Suppressor macrophage treated with lipopolysaccharide for 4 hours (primary cell): ENCODE data around the gene PRIM2.
"Not testable (repeated sequence)": the region's sequence is repeated elsewhere in the genome, so short reads cannot be mapped to it uniquely, and the experiment has no call there.

Experiments used
- DNase-seq: peaks from one replicate; pipeline ENCODE4 v3.0.0-alpha.2; 2020

PRIM2 gene

DNA sequence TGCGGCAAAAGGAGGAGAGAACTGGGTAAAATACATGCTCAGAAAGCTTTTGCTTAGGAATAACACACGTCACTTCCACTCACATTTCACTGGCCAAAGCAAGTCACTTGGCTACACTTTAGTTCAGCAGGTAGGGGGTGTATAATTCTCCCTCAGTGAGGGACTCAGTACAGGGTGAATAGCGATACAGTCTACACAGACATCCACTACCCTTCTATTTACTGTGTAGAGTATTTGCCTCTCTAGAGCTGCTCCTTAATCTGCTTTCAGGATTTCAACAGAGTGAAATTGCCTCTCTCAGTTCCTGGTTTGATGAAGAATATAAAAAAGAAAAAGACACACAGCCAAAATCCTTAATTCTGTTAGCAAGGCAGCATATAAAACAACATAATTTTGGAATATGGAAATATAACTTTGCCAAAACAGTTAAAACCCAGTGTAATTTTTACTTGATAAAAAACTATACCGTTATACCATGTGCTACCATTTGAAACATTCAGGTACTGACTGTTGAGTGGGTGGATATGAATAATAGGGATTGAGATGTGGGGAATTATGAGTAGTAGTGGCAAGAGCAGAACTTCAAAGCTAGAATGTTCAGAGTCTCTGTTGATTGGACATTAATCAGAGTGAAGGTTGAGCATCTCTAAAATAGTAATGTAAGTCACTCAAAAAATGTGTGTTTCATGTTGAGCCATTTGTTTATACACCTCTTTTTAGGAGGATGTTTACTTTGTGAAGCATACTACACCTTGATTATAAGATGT, 51.7 kb downstream of the PRIM2 start:
- DNase-seq: not testable (repeated sequence)

DNA sequence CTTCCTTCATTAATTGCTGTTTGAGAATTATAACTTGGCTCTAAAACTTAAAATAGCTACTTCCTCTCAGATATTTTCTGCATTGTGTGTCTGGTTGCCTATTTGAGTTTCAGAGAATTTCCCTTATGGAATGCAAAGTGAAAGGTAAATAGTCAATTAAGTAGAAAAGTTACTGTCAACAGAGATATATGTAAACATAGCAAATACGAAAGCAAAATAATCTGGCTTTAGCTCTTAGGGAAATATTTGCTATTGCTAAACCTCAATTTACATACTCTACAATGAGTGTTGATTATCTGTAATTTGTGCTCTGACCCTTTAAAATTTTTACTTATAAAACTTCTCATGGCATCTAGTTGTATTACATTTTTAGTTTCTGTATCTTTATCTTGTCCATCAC, 54.3 kb downstream of the PRIM2 start:
- not testable (repeated sequence) for DNase-seq

DNA sequence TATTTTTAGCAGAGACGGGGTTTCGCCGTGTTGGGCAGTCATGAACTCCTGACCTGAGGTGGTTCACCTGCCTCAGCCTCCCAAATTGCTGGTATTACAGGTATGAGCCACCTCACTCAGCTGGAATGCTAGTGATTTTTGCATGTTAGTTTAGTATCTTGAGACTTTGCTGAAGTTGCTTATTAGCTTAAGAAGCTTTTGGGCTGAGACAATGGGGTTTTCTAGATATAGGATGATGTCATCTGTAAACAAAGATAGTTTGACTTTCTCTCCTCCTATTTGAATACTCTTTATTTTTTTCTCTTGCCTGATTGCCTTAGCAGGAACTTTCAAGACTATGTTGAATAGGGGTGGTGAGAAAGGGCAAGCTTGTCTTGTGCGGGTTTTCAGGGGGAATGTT, 57.3 kb downstream of the PRIM2 start:
- DNase-seq: not testable (repeated sequence)

- not testable (repeated sequence) for DNase-seq
Observed at GRCh38 chr6:57376083-57376482, 58.7 kb downstream of the PRIM2 start.

DNA sequence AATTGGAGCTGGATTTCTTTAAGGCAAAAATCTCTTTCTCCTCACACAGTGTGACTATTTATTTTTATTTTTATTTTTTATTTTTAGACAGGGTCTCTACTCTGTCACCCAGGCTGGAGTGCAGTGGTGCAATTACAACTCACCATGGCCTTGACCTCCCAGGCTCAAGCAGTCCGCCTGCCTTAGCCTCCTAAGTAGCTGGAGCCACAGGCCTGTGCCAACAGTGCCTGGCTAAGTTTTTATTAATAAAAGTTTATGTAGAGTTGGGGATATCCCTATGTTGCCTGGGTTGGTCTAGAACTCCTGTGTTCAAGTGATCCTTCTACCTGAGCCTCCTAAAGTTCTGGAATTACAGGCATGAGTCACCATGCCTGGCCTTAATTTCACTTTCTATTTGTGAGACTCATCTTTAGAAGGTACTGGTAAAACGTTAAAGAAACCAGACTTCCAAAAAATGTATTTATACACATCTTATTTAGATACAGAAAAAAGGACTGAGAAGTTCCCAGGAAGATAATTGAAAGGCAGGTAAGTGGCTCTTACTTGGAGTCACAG, 71.7 kb downstream of the PRIM2 start:
- not testable (repeated sequence) for DNase-seq

- not testable (repeated sequence) for DNase-seq
Observed at GRCh38 chr6:57390818-57391217, 73.4 kb downstream of the PRIM2 start.

- DNase-seq: not testable (repeated sequence)
Observed at GRCh38 chr6:57392047-57392446, 74.6 kb downstream of the PRIM2 start.

GRCh38 chr6:57419341-57419740, 101.9 kb downstream of the PRIM2 start:
- DNase-seq: not testable (repeated sequence)

DNA sequence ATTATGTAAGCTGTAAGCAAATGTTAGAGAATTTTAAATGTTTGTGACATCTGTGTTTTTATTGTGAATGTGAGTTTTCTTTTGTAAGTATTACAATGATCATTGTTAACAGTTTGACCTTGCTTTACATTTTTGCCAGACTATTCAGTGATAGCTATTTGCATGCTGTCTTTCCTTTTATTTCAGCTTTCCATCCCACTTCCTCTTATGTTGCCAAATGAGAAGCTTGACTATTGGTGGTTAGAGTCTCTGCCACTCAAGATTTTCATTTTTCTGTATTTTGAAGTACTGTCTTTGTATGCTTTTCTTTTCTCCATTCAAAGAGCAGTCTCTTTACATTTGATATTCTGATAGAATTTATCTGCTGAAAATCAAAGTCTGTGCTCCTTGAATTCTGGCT, 104.1 kb downstream of the PRIM2 start:
- DNase-seq: peak; percentile 4

DNA sequence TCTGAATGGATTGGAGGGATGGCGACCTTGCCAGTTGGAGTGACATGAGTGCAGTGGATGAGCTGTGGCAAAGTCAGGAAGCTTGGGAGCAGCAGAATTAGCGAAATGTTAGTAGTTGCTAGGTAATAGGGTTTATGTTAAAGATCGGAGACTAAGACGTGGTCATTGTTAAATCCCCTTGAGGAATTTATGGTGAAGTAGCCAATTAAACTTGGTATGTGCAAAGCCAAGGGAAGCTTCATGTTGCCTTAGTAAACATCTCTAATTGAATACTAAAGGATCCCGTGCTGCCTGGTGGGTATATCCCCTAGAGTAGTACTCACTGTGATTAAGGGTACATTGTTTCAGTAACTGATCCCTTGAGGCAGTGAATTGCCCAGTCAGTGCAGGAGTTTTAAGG, 106.0 kb downstream of the PRIM2 start:
- no peak for DNase-seq

GRCh38 chr6:57431742-57432141, 114.3 kb downstream of the PRIM2 start:
- DNase-seq: not testable (repeated sequence)

DNA sequence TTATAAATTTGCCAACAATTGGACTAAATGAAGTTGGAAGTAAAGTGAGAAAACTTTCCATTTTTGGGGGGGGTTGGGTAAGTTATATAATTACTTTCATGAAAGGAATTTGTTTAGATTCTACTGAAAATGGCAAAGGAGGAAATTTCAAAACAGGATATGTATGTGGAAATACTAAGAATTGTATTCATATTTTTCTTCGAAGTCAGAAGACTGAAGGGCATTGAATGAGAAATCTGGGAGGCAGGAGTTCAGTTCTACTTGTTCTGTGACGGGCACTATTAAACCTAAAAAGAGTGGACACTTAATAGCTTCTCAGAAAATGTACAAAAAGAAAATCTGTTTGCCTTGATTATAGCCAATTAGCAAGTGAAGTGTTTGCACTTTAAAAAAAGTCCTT, 114.7 kb downstream of the PRIM2 start:
- DNase-seq: peak; percentile 2

- DNase-seq: peak; percentile 13
Observed at GRCh38 chr6:57432919-57433684, 115.7 kb downstream of the PRIM2 start.

GRCh38 chr6:57433790-57434189, 116.4 kb downstream of the PRIM2 start:
- not testable (repeated sequence) for DNase-seq

DNA sequence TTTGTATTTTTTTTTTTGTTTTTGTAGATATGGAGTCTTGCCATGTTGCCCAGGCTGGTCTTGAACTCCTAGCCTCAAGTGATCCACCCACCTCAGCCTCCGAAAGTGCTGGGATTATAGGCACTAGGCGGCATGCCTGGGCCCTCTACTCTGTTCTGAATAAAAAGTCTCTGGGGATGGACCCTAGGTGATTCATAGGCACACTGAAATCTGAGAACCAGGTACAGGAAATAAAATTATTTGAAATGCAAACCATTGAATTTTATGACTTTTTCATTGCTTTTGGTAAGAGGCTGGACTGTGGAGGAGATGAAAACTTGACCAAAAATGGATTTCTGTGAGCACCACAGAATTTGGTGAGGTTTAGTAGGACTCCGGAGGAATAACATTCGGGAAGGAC, 117.5 kb downstream of the PRIM2 start:
- DNase-seq: no peak

DNA sequence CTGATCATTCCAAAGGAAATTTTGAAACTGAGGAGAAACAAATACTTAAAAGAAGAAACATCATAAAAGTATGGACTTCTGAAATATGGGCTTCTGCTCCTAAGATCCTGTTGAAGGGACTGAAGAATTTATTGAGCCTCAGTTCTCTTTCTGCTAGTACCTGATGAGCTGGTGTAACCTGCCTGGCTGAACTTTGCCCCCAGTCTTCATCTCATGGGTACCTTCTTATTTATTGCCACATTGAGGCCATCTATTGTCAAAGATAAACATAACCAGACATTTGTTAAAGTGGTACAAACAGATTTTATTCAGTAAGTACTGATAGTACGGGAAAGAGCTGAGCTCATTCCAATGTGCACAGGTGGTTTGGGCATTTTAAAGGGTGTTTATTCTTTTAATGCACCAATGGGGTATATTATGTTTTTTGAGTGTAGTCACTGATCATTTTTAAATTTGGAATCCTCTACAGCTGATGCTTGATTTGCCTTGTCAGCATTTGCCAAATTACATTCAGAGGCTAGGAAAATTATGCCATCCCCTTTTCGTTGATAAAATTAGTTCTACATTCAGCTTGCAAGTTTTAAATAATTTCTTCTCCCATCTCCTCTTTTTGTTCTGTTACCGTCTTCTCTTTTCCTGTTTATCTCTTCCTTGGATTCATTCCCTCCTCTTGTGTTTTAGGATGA, 118.2 kb downstream of the PRIM2 start:
- no peak for DNase-seq

DNA sequence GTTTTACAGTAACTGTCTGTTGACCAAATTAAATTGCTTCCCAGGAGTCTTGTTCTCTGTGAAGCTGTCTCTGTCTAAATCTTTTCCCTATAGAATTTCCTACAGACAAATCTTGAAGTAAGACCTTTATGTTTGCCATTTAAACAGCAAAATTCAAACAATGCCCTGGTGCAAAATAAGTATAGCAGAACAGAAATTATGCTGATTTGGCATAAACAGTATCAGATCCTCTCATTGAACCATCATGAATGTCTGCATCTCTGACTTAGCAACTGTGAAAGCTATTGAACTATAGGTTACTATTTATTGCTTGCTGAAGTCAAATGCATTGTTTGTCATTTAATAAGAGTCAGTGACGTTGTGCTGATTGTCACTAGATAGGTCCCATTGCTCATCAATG, 123.3 kb downstream of the PRIM2 start:
- not testable (repeated sequence) for DNase-seq

DNA sequence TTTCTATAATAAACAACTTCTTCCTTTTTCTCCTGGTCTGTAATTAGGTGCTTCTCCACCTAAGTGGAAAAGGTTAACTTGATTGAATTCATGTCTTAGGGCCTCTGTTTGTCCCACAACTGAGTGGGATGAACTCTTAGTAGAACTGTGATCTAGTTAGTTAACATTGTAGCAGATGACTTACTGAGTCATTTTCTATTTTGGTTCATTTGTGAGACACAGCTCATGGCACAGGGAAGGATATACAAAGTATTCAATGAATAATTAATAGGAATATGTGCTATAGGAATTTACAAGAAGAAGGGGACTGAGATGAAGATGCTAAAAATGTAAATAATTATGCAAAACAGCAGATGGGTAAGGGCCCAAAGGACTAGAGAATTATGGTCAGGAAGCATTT, 124.7 kb downstream of the PRIM2 start:
- peak; percentile 5 for DNase-seq

- not testable (repeated sequence) for DNase-seq
Observed at GRCh38 chr6:57443181-57443580, 125.8 kb downstream of the PRIM2 start.

- not testable (repeated sequence) for DNase-seq
Observed at GRCh38 chr6:57444787-57445186, 127.4 kb downstream of the PRIM2 start.

GRCh38 chr6:57445379-57445778, 127.9 kb downstream of the PRIM2 start:
- not testable (repeated sequence) for DNase-seq

DNA sequence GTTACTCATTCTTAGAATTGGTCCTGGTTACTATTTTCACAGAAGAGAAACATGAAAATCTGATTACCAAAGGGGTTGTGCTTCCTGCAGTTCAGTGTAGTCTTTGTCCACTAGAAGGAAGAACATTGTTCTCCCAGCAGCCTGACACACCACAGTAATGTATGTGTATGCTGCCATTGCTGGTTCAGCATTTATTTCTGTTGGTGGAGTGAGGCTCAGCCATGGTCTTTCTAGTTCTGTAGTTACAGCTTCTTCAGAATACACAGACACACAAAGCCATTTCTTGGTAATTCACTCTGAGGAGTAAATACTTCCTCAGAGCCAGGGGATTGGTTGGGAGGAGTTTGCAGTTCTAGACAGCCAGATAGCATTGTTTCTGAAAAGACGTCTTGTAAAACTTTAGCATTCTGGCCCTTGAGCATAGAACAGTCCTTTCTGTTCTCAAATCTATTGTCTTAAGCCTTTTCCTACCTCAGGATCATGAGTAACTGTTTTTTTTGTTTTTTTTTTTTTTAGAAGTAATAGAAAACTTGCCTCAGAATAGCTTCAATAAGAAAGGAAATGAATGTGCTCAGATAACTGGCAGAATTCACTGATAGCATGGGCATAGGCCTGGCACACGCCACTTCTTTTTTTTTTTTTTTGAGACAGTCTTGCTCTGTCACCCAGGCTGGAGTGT, 128.5 kb downstream of the PRIM2 start:
- DNase-seq: not testable (repeated sequence)
